Large intestine (tissue), 3 donors: ENCODE results near the gene CDH23. TPM values are rescaled to one million over a fixed set of nuclear protein-coding genes. Genes with fewer than 3 reads are reported as not detected.

ENCODE experiments used
- DNase-seq, 2 donors: peaks; one replicate each; pipeline versions ENCODE4 v3.0.0 to v3.0.0-alpha.2; 2013
- H3K27ac ChIP-seq: one replicate; pipeline ENCODE4 v1.5.1; 2013; ENCODE audit warnings: low read length
- H3K27me3 ChIP-seq: 2 replicates; pipeline ENCODE4 v1.6.1; 2013; ENCODE audit warnings: low read length; ENCODE audit not compliant: control insufficient read depth, insufficient read depth
- H3K36me3 ChIP-seq: 2 replicates; pipeline ENCODE4 v1.6.1; 2013; ENCODE audit warnings: low read length; ENCODE audit not compliant: control insufficient read depth, insufficient read depth
- H3K4me1 ChIP-seq: one replicate; pipeline ENCODE4 v1.6.1; 2013; ENCODE audit warnings: low read length; ENCODE audit not compliant: control insufficient read depth, insufficient read depth
- H3K4me3 ChIP-seq: one replicate; pipeline ENCODE4 v1.5.1; 2013; ENCODE audit warnings: low read length
- H3K9me3 ChIP-seq: one replicate; pipeline ENCODE4 v1.6.1; 2013; ENCODE audit warnings: mild to moderate bottlenecking, low read depth, low read length, moderate library complexity; ENCODE audit not compliant: control insufficient read depth
- WGBS: methylation state at CpG from one replicate; pipeline ENCODE4 v1.1.5; 2013; ENCODE audit warnings: low lambda C conversion rate; ENCODE audit not compliant: insufficient coverage; 5-methylcytosine and 5-hydroxymethylcytosine counted together
- polyA plus RNA-seq: library from polyadenylated mRNA; unstranded; fragments of 120-200 nt; gene quantifications from one replicate; pipeline ENCODE4 v1.2.1, GENCODE V29; 2013

The CDH23 gene
- polyA plus RNA-seq, 1 donor, result 1.7 TPM

DNA sequence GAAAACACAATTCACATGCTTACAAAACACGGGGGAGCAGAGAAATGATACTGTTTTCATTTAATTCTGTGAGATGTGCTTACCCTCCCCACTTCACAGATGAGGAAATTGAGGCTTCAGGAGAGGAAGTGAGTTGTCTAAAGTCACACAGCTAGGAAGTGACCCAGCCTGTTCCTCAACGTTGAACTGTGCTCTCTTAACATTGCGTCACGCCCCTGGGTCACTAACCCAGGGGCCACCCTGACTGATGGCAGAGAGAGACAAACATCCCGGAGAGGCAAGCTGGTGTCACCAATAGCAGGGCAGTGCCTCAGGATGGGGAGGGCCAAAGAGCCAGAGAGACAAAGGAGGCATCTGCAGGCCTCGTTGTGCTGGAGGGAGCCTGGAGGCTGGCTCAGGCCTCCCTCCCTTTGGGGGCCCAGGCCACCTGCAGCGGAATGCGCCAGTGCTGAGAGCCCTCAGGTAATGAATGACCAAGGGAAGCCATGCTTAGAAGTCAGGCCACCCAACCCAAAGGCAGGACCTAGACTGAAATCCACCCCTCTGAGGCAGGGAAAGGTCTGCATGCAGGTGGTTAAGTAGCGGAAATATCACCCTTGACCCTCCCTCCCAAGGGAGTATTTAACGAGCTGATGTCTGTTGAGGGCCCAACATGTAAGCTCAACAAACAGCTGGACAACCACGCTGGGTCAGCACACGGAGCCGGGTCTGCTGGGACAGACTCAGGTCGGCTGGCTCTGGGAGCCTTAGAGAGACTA, 241.5 kb downstream of the CDH23 start:
- Histone ChIP-seq H3K27me3 (no peaks in the 10 kb centered on the region), H3K4me1 (peaks cover 67% of the 10 kb centered on the region), H3K36me3 (no peaks in the 10 kb centered on the region), H3K27ac (peak overlapping the region; percentile 96), H3K4me3 (no peak overlapping the region), H3K9me3 (no peaks in the 10 kb centered on the region)
- peak; percentile 94 to 97 for DNase-seq
- 60% methylated on average over 1 of the region's 14 CpGs for WGBS

DNA sequence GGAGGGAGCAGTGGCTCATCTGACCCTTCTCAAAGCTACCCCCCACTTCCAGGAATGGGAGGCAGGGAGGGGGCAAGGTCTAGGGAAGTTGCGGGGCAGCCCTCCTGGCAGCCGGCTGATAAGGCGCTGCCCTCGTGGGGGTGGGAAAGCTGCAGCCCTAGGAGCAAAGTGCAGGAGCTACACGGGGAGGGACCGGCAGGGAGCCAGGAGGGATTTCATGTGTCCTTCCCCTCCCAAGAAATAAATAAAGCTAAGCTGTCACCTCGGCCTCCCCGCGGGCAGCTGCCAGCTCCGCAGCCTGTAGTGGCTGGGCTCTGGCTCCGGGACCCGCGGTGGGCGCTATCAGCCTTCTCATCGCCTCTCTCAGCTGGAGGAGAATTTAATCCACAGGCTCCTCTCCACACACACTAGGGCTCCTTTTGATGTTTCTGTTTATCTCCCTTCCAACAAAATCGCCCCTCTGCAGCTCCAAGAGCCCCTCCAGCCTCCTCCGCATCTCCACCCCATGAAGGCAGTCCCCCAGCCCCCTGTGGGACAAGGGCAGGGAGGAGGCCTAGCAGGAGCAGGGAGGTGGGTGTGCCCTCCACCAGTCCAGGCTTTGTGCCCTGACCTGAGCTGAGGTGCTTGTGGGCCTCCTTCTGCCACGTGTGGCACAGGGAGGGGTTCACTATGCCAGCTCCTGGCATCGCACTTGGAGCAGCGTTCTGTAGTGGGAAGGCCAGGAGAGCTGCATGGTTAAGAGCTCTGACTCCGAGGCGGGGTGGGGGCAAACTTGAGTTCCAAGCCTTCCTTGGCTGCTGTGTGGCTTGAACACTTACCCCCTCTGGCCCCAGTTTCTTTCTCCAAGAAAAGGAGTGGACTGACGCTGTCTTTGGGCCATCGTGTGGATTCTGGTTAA, 242.4 kb downstream of the CDH23 start:
- Histone ChIP-seq H3K4me1 (peaks cover 66% of the 10 kb centered on the region), H3K4me3 (no peak overlapping the region), H3K27me3 (no peaks in the 10 kb centered on the region), H3K36me3 (no peaks in the 10 kb centered on the region), H3K9me3 (no peaks in the 10 kb centered on the region), H3K27ac (peak overlapping the region; percentile 96)
- DNase-seq, result peak; percentile 97 to 99
- WGBS, result no CpG with 5 or more reads among the region's 24 CpGs

DNA sequence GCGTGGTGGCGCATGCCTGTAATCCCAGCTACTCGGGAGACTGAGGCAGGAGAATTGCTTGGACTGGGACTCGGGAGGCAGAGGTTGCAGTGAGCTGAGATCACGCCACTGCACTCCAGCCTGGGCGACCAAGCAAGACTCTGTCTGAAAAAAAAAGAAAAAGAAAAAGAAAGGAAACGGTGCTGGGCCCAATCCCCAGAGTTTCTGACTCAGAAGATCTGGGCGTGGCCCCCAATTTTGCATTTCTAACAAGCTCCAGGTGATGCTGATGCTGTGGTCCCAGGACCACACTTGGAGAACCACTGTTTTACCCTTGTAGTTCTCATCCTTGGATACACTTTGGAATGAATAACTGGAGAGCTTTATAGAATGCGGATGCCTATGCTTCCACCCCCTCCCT, 243.9 kb downstream of the CDH23 start:
- WGBS, result 72% methylated on average over 3 of the region's 9 CpGs
- DNase-seq, result no peak
- H3K4me1 ChIP-seq, result peaks cover 59% of the 10 kb centered on the region

DNA sequence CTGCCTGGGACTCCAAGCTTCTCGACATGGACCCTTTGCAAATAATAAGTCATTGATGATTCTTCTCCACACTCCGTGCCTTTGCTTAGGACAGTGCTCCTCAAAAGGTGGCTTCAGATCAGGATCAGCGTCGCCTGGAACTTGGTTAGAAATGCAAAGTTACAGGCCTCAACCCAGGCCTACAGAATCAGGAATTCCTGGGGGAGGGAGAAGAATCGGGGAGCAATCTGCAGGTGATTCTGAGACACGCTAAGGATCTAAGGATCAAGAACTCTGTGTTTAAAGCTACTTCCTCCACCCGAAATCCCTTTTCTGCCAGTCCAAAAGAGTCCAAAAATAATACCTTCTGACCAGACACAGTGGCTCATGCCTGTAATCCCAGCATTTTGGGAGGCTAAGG, 244.7 kb downstream of the CDH23 start:
- Histone ChIP-seq H3K36me3 (no peaks in the 10 kb centered on the region), H3K27me3 (no peaks in the 10 kb centered on the region), H3K4me1 (peaks cover 51% of the 10 kb centered on the region), H3K9me3 (no peaks in the 10 kb centered on the region), H3K4me3 (no peak overlapping the region), H3K27ac (no peak overlapping the region)
- no peak for DNase-seq
- WGBS, result no CpG with 5 or more reads among the region's 7 CpGs

More for the DNA sequence above, 243.9 kb downstream of the CDH23 start:
- Histone ChIP-seq H3K27ac (no peak overlapping the region), H3K9me3 (no peaks in the 10 kb centered on the region), H3K27me3 (no peaks in the 10 kb centered on the region), H3K4me3 (no peak overlapping the region), H3K36me3 (no peaks in the 10 kb centered on the region)

DNA sequence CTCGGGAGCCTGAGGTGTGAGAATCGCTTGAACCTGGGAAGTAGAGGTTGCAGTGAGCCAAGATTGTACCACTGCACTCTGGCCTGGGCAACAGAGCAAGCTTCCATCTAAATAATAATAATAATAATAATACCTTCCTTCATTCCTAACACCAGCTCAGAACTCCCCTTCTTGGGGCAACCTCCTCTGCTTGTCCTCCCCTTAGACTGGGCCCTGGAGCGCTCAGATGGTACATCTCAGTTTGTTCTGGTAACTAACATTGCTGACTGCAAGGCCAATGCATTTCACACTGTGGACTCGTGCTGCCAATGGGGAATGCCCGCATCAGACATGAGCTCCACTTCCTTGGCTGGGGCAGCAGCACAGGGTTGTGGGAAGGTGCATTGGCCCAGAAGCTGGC, 245.3 kb downstream of the CDH23 start:
- Histone ChIP-seq H3K36me3 (no peaks in the 10 kb centered on the region), H3K4me1 (peaks cover 46% of the 10 kb centered on the region), H3K27me3 (no peaks in the 10 kb centered on the region), H3K4me3 (no peak overlapping the region), H3K27ac (no peak overlapping the region), H3K9me3 (no peaks in the 10 kb centered on the region)
- no CpG with 5 or more reads among the region's 5 CpGs for WGBS
- DNase-seq, result no peak

DNA sequence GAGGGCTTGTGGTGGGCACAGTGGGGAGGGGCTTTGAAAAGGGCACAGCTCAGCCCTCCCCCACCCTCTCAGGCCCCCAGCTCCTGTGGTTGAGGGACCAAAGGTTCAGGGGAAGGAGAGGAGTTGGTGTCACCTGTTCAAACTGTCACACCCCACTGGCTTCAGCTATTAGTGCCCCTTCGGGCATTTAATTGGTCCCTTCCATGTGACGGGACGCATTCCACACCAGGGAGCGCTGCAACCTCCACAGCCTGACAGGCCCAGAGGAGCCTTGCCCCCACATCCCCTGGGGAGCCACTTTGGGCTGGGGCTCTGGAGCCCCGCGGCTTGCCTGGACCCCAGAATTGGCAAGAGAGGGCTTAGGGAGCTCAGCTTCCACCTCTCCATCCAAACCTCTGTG, 247.2 kb downstream of the CDH23 start:
- WGBS, result no CpG with 5 or more reads among the region's 6 CpGs
- Histone ChIP-seq H3K4me3 (no peak overlapping the region), H3K4me1 (peaks cover 42% of the 10 kb centered on the region), H3K36me3 (no peaks in the 10 kb centered on the region), H3K27me3 (no peaks in the 10 kb centered on the region), H3K27ac (no peak overlapping the region), H3K9me3 (no peaks in the 10 kb centered on the region)
- DNase-seq, result peak; percentile 63 to 79

DNA sequence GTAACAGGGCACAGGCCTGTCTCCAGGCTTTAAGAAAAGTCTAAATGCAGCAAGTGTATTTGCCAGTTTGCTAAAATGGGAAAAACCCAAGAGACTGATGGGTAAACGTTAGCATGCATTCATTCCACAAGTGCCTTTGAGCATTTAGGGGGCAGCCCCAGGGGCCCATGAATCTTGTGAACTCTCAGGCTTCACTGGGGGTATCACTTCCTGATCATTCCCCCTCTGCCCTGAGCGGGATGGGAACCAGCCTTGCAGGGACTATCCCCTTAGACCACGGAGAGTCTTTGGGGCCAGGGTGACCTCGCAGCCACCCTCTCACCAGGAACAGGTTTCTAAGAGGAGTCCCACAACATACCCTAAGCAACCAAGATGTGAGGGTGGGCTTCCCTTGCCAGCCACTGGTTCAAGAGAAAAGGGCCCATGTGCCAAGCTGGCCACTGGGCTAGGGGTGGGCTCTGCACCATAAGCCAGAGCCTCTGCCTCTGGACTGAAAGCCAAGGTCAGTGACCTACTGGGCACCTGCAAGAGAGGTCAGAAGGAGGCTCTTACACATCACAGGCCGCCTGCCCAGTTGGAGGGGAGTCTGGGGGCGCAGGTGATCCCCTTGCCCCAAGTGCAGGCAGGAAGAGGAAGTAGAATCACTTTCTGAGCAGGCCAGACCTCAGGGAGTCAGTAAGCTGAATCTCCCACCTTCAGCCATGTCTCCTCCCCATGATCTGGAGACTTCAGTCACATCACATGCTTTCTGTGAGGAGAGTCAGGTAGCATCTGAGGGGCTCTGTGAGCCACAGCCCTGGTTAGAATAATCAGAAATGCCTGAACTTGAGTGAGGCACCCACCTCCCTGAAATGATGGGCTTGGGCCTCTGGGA, 247.8 kb downstream of the CDH23 start:
- no peaks in the 10 kb centered on the region for H3K36me3 ChIP-seq
- no peak overlapping the region for H3K4me3 ChIP-seq
- H3K9me3 ChIP-seq, result no peaks in the 10 kb centered on the region
- H3K4me1 ChIP-seq, result peaks cover 42% of the 10 kb centered on the region
- no peaks in the 10 kb centered on the region for H3K27me3 ChIP-seq
- WGBS, result no CpG with 5 or more reads among the region's 6 CpGs
- DNase-seq, result no peak
- no peak overlapping the region for H3K27ac ChIP-seq

DNA sequence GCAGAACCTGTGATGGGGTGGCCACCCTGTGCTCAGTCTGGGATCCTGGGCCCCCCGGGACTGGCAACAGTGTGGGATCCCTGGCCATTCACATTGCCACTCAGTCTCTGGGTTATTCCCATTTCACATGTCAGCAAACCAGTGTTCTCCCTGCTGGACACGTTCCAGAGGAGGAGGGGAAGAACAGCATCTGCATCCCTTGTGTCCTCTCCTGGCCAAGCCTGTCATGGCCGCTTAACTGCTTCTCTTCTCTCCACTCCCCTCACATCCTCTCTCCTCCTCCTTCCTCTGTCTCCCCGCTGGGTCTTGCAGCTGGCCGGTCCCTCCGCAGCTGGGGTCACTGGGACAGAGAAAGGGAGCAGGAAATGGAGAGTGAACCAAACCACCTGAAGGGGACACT, 248.5 kb downstream of the CDH23 start:
- Histone ChIP-seq H3K4me3 (no peak overlapping the region), H3K27ac (no peak overlapping the region), H3K27me3 (no peaks in the 10 kb centered on the region), H3K9me3 (no peaks in the 10 kb centered on the region), H3K36me3 (no peaks in the 10 kb centered on the region), H3K4me1 (peaks cover 35% of the 10 kb centered on the region)
- no CpG with 5 or more reads among the region's 6 CpGs for WGBS
- DNase-seq, result no peak

DNA sequence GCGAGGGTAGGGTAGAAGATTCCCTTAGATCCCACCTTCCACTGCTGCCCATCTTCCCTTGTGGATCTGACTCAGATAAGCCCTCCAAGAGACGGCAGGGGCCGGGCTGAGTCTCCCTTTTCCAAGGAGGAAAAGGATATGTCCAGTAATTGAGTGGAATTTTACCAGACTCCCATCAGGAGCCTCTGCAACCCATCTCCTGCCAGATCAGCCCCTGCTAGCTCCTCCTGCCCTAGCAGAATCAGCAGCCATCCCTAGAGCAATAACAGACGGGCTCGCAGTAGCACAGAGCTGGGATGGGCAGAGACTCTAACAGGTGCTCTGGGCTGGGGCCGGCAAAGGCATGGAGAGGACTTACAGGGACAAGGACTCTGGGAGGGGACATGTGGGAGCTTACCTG, 249.3 kb downstream of the CDH23 start:
- Histone ChIP-seq H3K27me3 (no peaks in the 10 kb centered on the region), H3K4me3 (no peak overlapping the region), H3K9me3 (no peaks in the 10 kb centered on the region), H3K4me1 (peaks cover 34% of the 10 kb centered on the region), H3K36me3 (no peaks in the 10 kb centered on the region), H3K27ac (no peak overlapping the region)
- DNase-seq, result no peak
- no CpG with 5 or more reads among the region's 6 CpGs for WGBS
